H9 (cell line): ENCODE data around the gene FOXA2. TPM values are rescaled to one million over a fixed set of nuclear protein-coding genes. Genes with fewer than 3 reads are reported as not detected.

ENCODE experiments used
- DNase-seq: peaks from one replicate; pipeline ENCODE4 v3.0.0-alpha.2; 2017
- H2AFZ ChIP-seq: one replicate; pipeline ENCODE4 v1.6.1; 2013; ENCODE audit warnings: mild to moderate bottlenecking, low read length, control low read depth, moderate library complexity
- H2AK5ac ChIP-seq: 2 replicates; pipeline ENCODE4 v1.6.1; 2013; ENCODE audit warnings: low read length, control low read depth, mixed read lengths; ENCODE audit not compliant: insufficient read length
- H2BK120ac ChIP-seq: one replicate; pipeline ENCODE4 v1.6.1; 2013; ENCODE audit warnings: low read depth, mild to moderate bottlenecking, low read length, control low read depth, inconsistent platforms; ENCODE audit not compliant: poor library complexity, severe bottlenecking
- H2BK12ac ChIP-seq: 2 replicates; pipeline ENCODE4 v1.6.1; 2013; ENCODE audit warnings: low read length, control low read depth, mixed read lengths, low read depth; ENCODE audit not compliant: insufficient read length
- H2BK15ac ChIP-seq: 2 replicates; pipeline ENCODE4 v1.6.1; 2013; ENCODE audit warnings: low read depth, low read length, control low read depth
- H2BK20ac ChIP-seq: one replicate; pipeline ENCODE4 v1.6.1; 2013; ENCODE audit warnings: low read depth, mild to moderate bottlenecking, low read length, control low read depth, inconsistent platforms; ENCODE audit not compliant: poor library complexity, severe bottlenecking
- H2BK5ac ChIP-seq: 2 replicates; pipeline ENCODE4 v1.6.1; 2013; ENCODE audit warnings: low read length, control low read depth, mixed read lengths; ENCODE audit not compliant: insufficient read length
- H3K14ac ChIP-seq: 2 replicates; pipeline ENCODE4 v1.6.1; 2013; ENCODE audit warnings: low read length, control low read depth; ENCODE audit not compliant: insufficient read depth
- H3K18ac ChIP-seq: 2 replicates; pipeline ENCODE4 v1.6.1; 2013; ENCODE audit warnings: low read depth, mild to moderate bottlenecking, mixed read lengths, low read length, control low read depth; ENCODE audit not compliant: insufficient read length
- H3K23ac ChIP-seq: 2 replicates; pipeline ENCODE4 v1.6.1; 2013; ENCODE audit warnings: low read length, control low read depth, mixed read lengths, low read depth; ENCODE audit not compliant: insufficient read length
- H3K23me2 ChIP-seq: 2 replicates; pipeline ENCODE4 v1.6.1; 2013; ENCODE audit warnings: low read depth, mild to moderate bottlenecking, mixed read lengths, low read length, control low read depth; ENCODE audit not compliant: insufficient read length, poor library complexity, severe bottlenecking
- H3K27ac ChIP-seq: 2 replicates; pipeline ENCODE4 v1.5.1; 2013; ENCODE audit warnings: low read length, control low read depth, mixed read lengths, low read depth; ENCODE audit not compliant: insufficient read length
- H3K27me3 ChIP-seq: 2 replicates; pipeline ENCODE4 v1.6.1; 2013; ENCODE audit warnings: low read length, control low read depth, inconsistent platforms; ENCODE audit not compliant: insufficient read depth
- H3K4ac ChIP-seq: 2 replicates; pipeline ENCODE4 v1.6.1; 2013; ENCODE audit warnings: low read depth, mild to moderate bottlenecking, control low read depth, inconsistent platforms, low read length, moderate library complexity
- H3K4me1 ChIP-seq: 2 replicates; pipeline ENCODE4 v1.6.1; 2013; ENCODE audit warnings: low read length, control low read depth, inconsistent platforms; ENCODE audit not compliant: insufficient read depth
- H3K4me2 ChIP-seq: 2 replicates; pipeline ENCODE4 v1.6.1; 2013; ENCODE audit warnings: low read length, control low read depth, mixed read lengths; ENCODE audit not compliant: insufficient read length, insufficient read depth
- H3K56ac ChIP-seq: 2 replicates; pipeline ENCODE4 v1.6.1; 2013; ENCODE audit warnings: low read depth, mild to moderate bottlenecking, mixed read lengths, low read length, control low read depth; ENCODE audit not compliant: insufficient read length
- H3K79me1 ChIP-seq: 2 replicates; pipeline ENCODE4 v1.6.1; 2013; ENCODE audit warnings: low read depth, mild to moderate bottlenecking, moderate library complexity, low read length, control low read depth, inconsistent platforms; ENCODE audit not compliant: insufficient read depth, poor library complexity, severe bottlenecking
- H3K79me2 ChIP-seq: 2 replicates; pipeline ENCODE4 v1.6.1; 2013; ENCODE audit warnings: low read length, control low read depth, inconsistent platforms; ENCODE audit not compliant: insufficient read depth
- H3K9ac ChIP-seq: 2 replicates; pipeline ENCODE4 v1.6.1; 2013; ENCODE audit warnings: low read length, control low read depth, mixed read lengths; ENCODE audit not compliant: insufficient read length; ENCODE audit errors: extremely low read depth
- H3K9me3 ChIP-seq: one replicate; pipeline ENCODE4 v1.6.1; 2013; ENCODE audit warnings: low read depth, low read length, inconsistent platforms; ENCODE audit not compliant: control insufficient read depth
- H3T11ph ChIP-seq: one replicate; pipeline ENCODE4 v1.6.1; 2013; ENCODE audit warnings: mild to moderate bottlenecking, low read length, control low read depth, inconsistent platforms
- H4K20me1 ChIP-seq: one replicate; pipeline ENCODE4 v1.6.1; 2013; ENCODE audit not compliant: control insufficient read depth, insufficient read length, insufficient read depth
- H4K5ac ChIP-seq: 2 replicates; pipeline ENCODE4 v1.6.1; 2013; ENCODE audit warnings: low read depth, mild to moderate bottlenecking, mixed read lengths, low read length, control low read depth; ENCODE audit not compliant: insufficient read length
- H4K8ac ChIP-seq: replicated peaks from 2 replicates; pipeline ENCODE4 v1.6.1; 2013; ENCODE audit warnings: low read length, control low read depth, mixed read lengths, low read depth; ENCODE audit not compliant: insufficient read length
- H4K91ac ChIP-seq: 2 replicates; pipeline ENCODE4 v1.6.1; 2013; ENCODE audit warnings: low read depth, mild to moderate bottlenecking, moderate library complexity, mixed read lengths, low read length, control low read depth; ENCODE audit not compliant: insufficient read length
- H3K27ac Mint-ChIP-seq, 3 experiments: 2 replicates in 2 of 3; 3 replicates in 1 of 3; pipeline ENCODE4 v1.8.0; 2020 to 2021; ENCODE audit warnings: mixed read lengths in 3 of 3, mild to moderate bottlenecking in 1 of 3, moderate library complexity in 1 of 3
- H3K27me3 Mint-ChIP-seq: 2 replicates; pipeline ENCODE4 v1.8.0; 2021; ENCODE audit warnings: low read depth, mild to moderate bottlenecking, moderate library complexity, mixed read lengths
- H3K36me3 Mint-ChIP-seq, 3 experiments: 2 replicates in 2 of 3; 3 replicates in 1 of 3; pipeline ENCODE4 v1.8.0; 2020 to 2021; ENCODE audit warnings: low read depth in 3 of 3, mixed read lengths in 3 of 3; ENCODE audit not compliant: insufficient read depth in 1 of 3
- H3K4me1 Mint-ChIP-seq, 2 experiments: 2 replicates each; pipeline ENCODE4 v1.8.0; 2020; ENCODE audit warnings: mixed read lengths in 2 of 2
- H3K4me3 Mint-ChIP-seq, 2 experiments: 2 replicates in 1 of 2; 3 replicates in 1 of 2; pipeline ENCODE4 v1.8.0; 2020 to 2021; ENCODE audit warnings: mild to moderate bottlenecking in 2 of 2, mixed read lengths in 2 of 2, moderate library complexity in 1 of 2
- H3K9me3 Mint-ChIP-seq, 2 experiments: 2 replicates in 1 of 2; 3 replicates in 1 of 2; pipeline ENCODE4 v1.8.0; 2020; ENCODE audit warnings: mild to moderate bottlenecking in 2 of 2, mixed read lengths in 2 of 2, moderate library complexity in 1 of 2
- CTCF ChIP-seq: fragments of 200-600 bp; sonication (generic); conservative IDR thresholded peaks from 3 replicates; pipeline ENCODE4 v1.8.0; 2021; ENCODE audit warnings: antibody characterized with exemption, mild to moderate bottlenecking
- WGBS: extraction: QIAGEN DNeasy Blood & Tissue Kit; methylation state at CpG from one replicate; pipeline ENCODE4 v1.1.7; 2013; ENCODE audit warnings: missing lambda C conversion rate, low lambda C conversion rate, mixed read lengths; ENCODE audit not compliant: insufficient read length; ENCODE audit errors: extremely low coverage; 5-methylcytosine and 5-hydroxymethylcytosine counted together
- total RNA-seq: library from RNA; stranded (reverse); gene quantifications from 2 replicates; pipeline ENCODE4 v1.2.1, GENCODE V29; 2021

Gene FOXA2
- total RNA-seq, 1 experiment from 2014 or later: not detected

GRCh38 chr20:22557403-22558276 lies 26.7 kb downstream of the FOXA2 start:
- WGBS: no CpG with 5 or more reads among the region's 13 CpGs
- H4K5ac ChIP-seq: no peak overlapping the region
- peaks cover 57% of the 10 kb centered on the region for H3K27me3 ChIP-seq
- no peak overlapping the region for H3K23ac ChIP-seq
- no peak overlapping the region for H4K8ac ChIP-seq
- H4K91ac ChIP-seq: no peak overlapping the region
- H2BK15ac ChIP-seq: no peak overlapping the region
- H2AFZ ChIP-seq: no peak overlapping the region
- H3K9me3 Mint-ChIP-seq: peaks cover 6 to 15% of the 10 kb centered on the region in 2 experiments
- H3K27me3 Mint-ChIP-seq: peaks cover 98% of the 10 kb centered on the region
- no peak overlapping the region; a peak in 1 of 7 replicates for H3K27ac Mint-ChIP-seq
- H3K4me1 Mint-ChIP-seq: peaks cover 50 to 62% of the 10 kb centered on the region in 2 experiments
- no peak overlapping the region for H3T11ph ChIP-seq
- H3K27ac ChIP-seq: no peak overlapping the region
- no peak overlapping the region for H2BK120ac ChIP-seq
- H3K4me2 ChIP-seq: no peak overlapping the region
- no peak overlapping the region for H2BK20ac ChIP-seq
- no peaks in the 10 kb centered on the region for H3K79me1 ChIP-seq
- no peak for TF ChIP-seq CTCF
- no peak overlapping the region for H3K56ac ChIP-seq
- H3K18ac ChIP-seq: no peak overlapping the region
- H3K4me3 Mint-ChIP-seq: peak overlapping the region in 1 of 2 experiments; percentile 38; a peak in 2 of 5 replicates
- no peak overlapping the region for H3K14ac ChIP-seq
- no peaks in the 10 kb centered on the region for H3K23me2 ChIP-seq
- H3K4ac ChIP-seq: no peak overlapping the region
- H2BK5ac ChIP-seq: no peak overlapping the region
- no peak overlapping the region for H3K9ac ChIP-seq
- no peaks in the 10 kb centered on the region for H3K79me2 ChIP-seq
- H2BK12ac ChIP-seq: no peak overlapping the region
- H3K9me3 ChIP-seq: no peaks in the 10 kb centered on the region
- H4K20me1 ChIP-seq: no peaks in the 10 kb centered on the region
- no peak for DNase-seq
- peaks cover 7% of the 10 kb centered on the region; the same call in 1 of the 2 replicates for H3K4me1 ChIP-seq
- H2AK5ac ChIP-seq: no peak overlapping the region
- H3K36me3 Mint-ChIP-seq: peaks cover 0 to 10% (median 3%) of the 10 kb centered on the region in 3 experiments; a peak in 2 of 7 replicates
